ENCODE results near the gene FBXW7.

Gene FBXW7

GRCh38 chr4:152427981-152428380 is 107.9 kb downstream of the FBXW7 start:
- DNase-seq (ENCODE audit: low read depth) = no peak

GRCh38 chr4:152424977-152425376 is 110.9 kb downstream of the FBXW7 start:
- DNase-seq (ENCODE audit: low read depth) = no peak

- no peak for DNase-seq (ENCODE audit: low read depth)
Observed at GRCh38 chr4:152424396-152424795, 111.5 kb downstream of the FBXW7 start.

GRCh38 chr4:152422817-152423320 is 113.0 kb downstream of the FBXW7 start:
- DNase-seq (ENCODE audit: low read depth) = no peak

- DNase-seq (ENCODE audit: low read depth) = no peak
Observed at GRCh38 chr4:152421576-152421975, 114.3 kb downstream of the FBXW7 start.

GRCh38 chr4:152419809-152420208 is 116.1 kb downstream of the FBXW7 start:
- DNase-seq (ENCODE audit: low read depth) = no peak

- no peak for DNase-seq (ENCODE audit: low read depth)
Observed at GRCh38 chr4:152417673-152418072, 118.2 kb downstream of the FBXW7 start.

- no peak for DNase-seq (ENCODE audit: low read depth)
Observed at GRCh38 chr4:152415980-152416379, 119.9 kb downstream of the FBXW7 start.

GRCh38 chr4:152408514-152409327 is 127.2 kb downstream of the FBXW7 start:
- DNase-seq (ENCODE audit: low read depth) = no peak

- no peak for DNase-seq (ENCODE audit: low read depth)
Observed at GRCh38 chr4:152401424-152401823, 134.5 kb downstream of the FBXW7 start.

- DNase-seq (ENCODE audit: low read depth) = no peak
Observed at GRCh38 chr4:152399246-152399645, 136.6 kb downstream of the FBXW7 start.

GRCh38 chr4:152398060-152398459 is 137.8 kb downstream of the FBXW7 start:
- no peak for DNase-seq (ENCODE audit: low read depth)

- no peak for DNase-seq (ENCODE audit: low read depth)
Observed at GRCh38 chr4:152394791-152395190, 141.1 kb downstream of the FBXW7 start.

GRCh38 chr4:152392079-152392478 is 143.8 kb downstream of the FBXW7 start:
- DNase-seq (ENCODE audit: low read depth) = no peak

GRCh38 chr4:152390216-152390615 is 145.7 kb downstream of the FBXW7 start:
- DNase-seq (ENCODE audit: low read depth) = no peak

- DNase-seq (ENCODE audit: low read depth) = no peak
Observed at GRCh38 chr4:152389359-152389758, 146.5 kb downstream of the FBXW7 start.

GRCh38 chr4:152385551-152385950 is 150.3 kb downstream of the FBXW7 start:
- no peak for DNase-seq (ENCODE audit: low read depth)

GRCh38 chr4:152382057-152382785 is 153.7 kb downstream of the FBXW7 start:
- no peak for DNase-seq (ENCODE audit: low read depth)

- DNase-seq (ENCODE audit: low read depth) = no peak
Observed at GRCh38 chr4:152380919-152381318, 155.0 kb downstream of the FBXW7 start.

- no peak for DNase-seq (ENCODE audit: low read depth)
Observed at GRCh38 chr4:152380185-152380584, 155.7 kb downstream of the FBXW7 start.

- no peak for DNase-seq (ENCODE audit: low read depth)
Observed at GRCh38 chr4:152374606-152375285, 161.1 kb downstream of the FBXW7 start.

- no peak for DNase-seq (ENCODE audit: low read depth)
Observed at GRCh38 chr4:152374153-152374552, 161.7 kb downstream of the FBXW7 start.

- DNase-seq (ENCODE audit: low read depth) = no peak
Observed at GRCh38 chr4:152372444-152372843, 163.4 kb downstream of the FBXW7 start.
